K562 (cell line): ENCODE data around the gene STK11. TPM values are rescaled to one million over a fixed set of nuclear protein-coding genes. Genes with fewer than 3 reads are reported as not detected.

Experiments used
- ARID3B ChIP-seq: fragments of 250-450 bp; sonication (Bioruptor Pico); IDR thresholded peaks from 2 replicates; pipeline ENCODE4 v1.4.0; 2020; ENCODE audit warnings: borderline replicate concordance
- ATF3 ChIP-seq, 2 experiments: fragments of 450-650 bp in 1 of 2; sonication (generic) in 1 of 2; formaldehyde crosslinking in 1 of 2; IDR thresholded peaks in 1 of 2; conservative IDR thresholded peaks in 1 of 2; 2 replicates each; pipeline versions ENCODE4 v1.6.1 to v1.8.1; 2016 to 2023; ENCODE audit warnings: mild to moderate bottlenecking in 2 of 2, moderate library complexity in 2 of 2, inconsistent platforms in 1 of 2, missing genetic modification reagents in 1 of 2
- BDP1 ChIP-seq: IDR thresholded peaks from 3 replicates; pipeline ENCODE4 v1.6.1; 2011; ENCODE audit not compliant: insufficient read length, insufficient read depth
- CBX1 ChIP-seq: sonication (generic); IDR thresholded peaks from 2 replicates; pipeline ENCODE4 v1.6.1; 2016; ENCODE audit warnings: antibody characterized with exemption, low read depth, mild to moderate bottlenecking
- EHMT2 ChIP-seq: fragments of 450-650 bp; IDR thresholded peaks from 2 replicates; pipeline ENCODE4 v1.6.1; 2018; ENCODE audit warnings: antibody characterized with exemption
- HDAC2 ChIP-seq: fragments of 450-650 bp; IDR thresholded peaks from 2 replicates; pipeline ENCODE4 v1.6.1; 2016; ENCODE audit warnings: mild to moderate bottlenecking
- HEY1 ChIP-seq: fragments of 250-450 bp; sonication (Bioruptor Pico); IDR thresholded peaks from 2 replicates; pipeline ENCODE4 v1.5.0; 2020; ENCODE audit warnings: mild to moderate bottlenecking, moderate library complexity, borderline replicate concordance
- MXD1 ChIP-seq: fragments of 250-450 bp; sonication (Bioruptor Pico); IDR thresholded peaks from 2 replicates; pipeline ENCODE4 v1.8.0; 2021; ENCODE audit warnings: borderline replicate concordance, mild to moderate bottlenecking, moderate library complexity; ENCODE audit not compliant: poor library complexity, severe bottlenecking
- SP1 ChIP-seq: sonication (generic); formaldehyde crosslinking; IDR thresholded peaks from 2 replicates; pipeline ENCODE4 v1.8.1; 2022; ENCODE audit warnings: mild to moderate bottlenecking, missing genetic modification reagents
- TAF15 ChIP-seq: fragments of 200-400 bp; formaldehyde crosslinking; IDR thresholded peaks from 2 replicates; pipeline ENCODE4 v1.6.1; 2017; ENCODE audit warnings: mild to moderate bottlenecking, low read depth, low read length, moderate library complexity
- TBL1XR1 ChIP-seq, 2 experiments: IDR thresholded peaks; 2 replicates each; pipeline ENCODE4 v1.6.1; 2012; ENCODE audit warnings: improper control_type of control experiment in 2 of 2, low read length in 2 of 2, mild to moderate bottlenecking in 1 of 2
- TFAM ChIP-seq: fragments of 250-450 bp; sonication (Bioruptor Pico); conservative IDR thresholded peaks from 2 replicates; pipeline ENCODE4 v1.5.0; 2021; ENCODE audit warnings: mild to moderate bottlenecking, moderate library complexity
- TRIM24 ChIP-seq, 2 experiments: fragments of 450-650 bp; IDR thresholded peaks; 2 replicates each; pipeline ENCODE4 v1.6.1; 2016
- ZBED1 ChIP-seq: IDR thresholded peaks from 2 replicates; pipeline ENCODE4 v1.6.1; 2014
- ZFX ChIP-seq: sonication (generic); formaldehyde crosslinking; IDR thresholded peaks from 2 replicates; pipeline ENCODE4 v1.8.0; 2022; ENCODE audit warnings: mild to moderate bottlenecking, missing genetic modification reagents, moderate library complexity
- ZNF140 ChIP-seq: fragments of 250-450 bp; sonication (Bioruptor Pico); IDR thresholded peaks from 2 replicates; pipeline ENCODE4 v1.8.0; 2021; ENCODE audit warnings: moderate library complexity, mild to moderate bottlenecking, inconsistent platforms
- ZNF57 ChIP-seq: fragments of 450-650 bp; formaldehyde crosslinking; IDR thresholded peaks from 2 replicates; pipeline ENCODE4 v1.4.0; 2020; ENCODE audit warnings: mild to moderate bottlenecking, moderate library complexity
- ZNF696 ChIP-seq: fragments of 250-450 bp; sonication (Bioruptor Pico); conservative IDR thresholded peaks from 2 replicates; pipeline ENCODE4 v1.4.0; 2020; ENCODE audit warnings: mild to moderate bottlenecking, moderate library complexity
- polyA plus RNA-seq, 8 experiments: library from polyadenylated mRNA; depleted of rRNA in 4 of 8; stranded (reverse) in 5 of 8; unstranded in 3 of 8; fragments of >200 nt; fragmentation: Nextera tagmentation in 2 of 8; fragmentation: Illumina TruSeq in 1 of 8; extraction: Ambion mirVana in 2 of 8; extraction: Trizol in 1 of 8; gene quantifications; 2 replicates each; pipeline versions ENCODE4 v1.2.1 to v1.2.3, GENCODE V29; 2011 to 2014; ENCODE audit warnings: inconsistent platforms in 1 of 8, missing spikeins in 1 of 8
- total RNA-seq, 7 experiments: library from RNA; depleted of rRNA in 6 of 7; stranded (reverse); fragments of >200 nt in 6 of 7; fragmentation: Illumina TruSeq in 2 of 7; extraction: Trizol in 2 of 7; gene quantifications; 2 replicates each; pipeline versions ENCODE4 v1.2.1 to v1.2.3, GENCODE V29; 2011 to 2021; ENCODE audit warnings: low replicate concordance in 1 of 7
- TF ChIP-seq, protein P1 (sequence below): fragments of 250-450 bp; sonication (Bioruptor Pico); IDR thresholded peaks from 2 replicates; pipeline ENCODE4 v1.9.0; 2021; ENCODE audit warnings: mild to moderate bottlenecking, inconsistent platforms
- TF ChIP-seq, protein P2 (sequence below): fragments of 450-650 bp; formaldehyde crosslinking; IDR thresholded peaks from 2 replicates; pipeline ENCODE4 v1.4.0; 2020; ENCODE audit warnings: mild to moderate bottlenecking
- TF ChIP-seq, protein P3 (sequence below): fragments of 450-650 bp; formaldehyde crosslinking; IDR thresholded peaks from 2 replicates; pipeline ENCODE4 v1.4.0; 2020; ENCODE audit warnings: mild to moderate bottlenecking, moderate library complexity

STK11 gene
- total and polyA plus RNA-seq, 9 of the 15 experiments (the other 6 are each of a cell fraction or from before 2014, with no cell fraction given): 0.15 to 96.5 (median 31.7) TPM

DNA sequence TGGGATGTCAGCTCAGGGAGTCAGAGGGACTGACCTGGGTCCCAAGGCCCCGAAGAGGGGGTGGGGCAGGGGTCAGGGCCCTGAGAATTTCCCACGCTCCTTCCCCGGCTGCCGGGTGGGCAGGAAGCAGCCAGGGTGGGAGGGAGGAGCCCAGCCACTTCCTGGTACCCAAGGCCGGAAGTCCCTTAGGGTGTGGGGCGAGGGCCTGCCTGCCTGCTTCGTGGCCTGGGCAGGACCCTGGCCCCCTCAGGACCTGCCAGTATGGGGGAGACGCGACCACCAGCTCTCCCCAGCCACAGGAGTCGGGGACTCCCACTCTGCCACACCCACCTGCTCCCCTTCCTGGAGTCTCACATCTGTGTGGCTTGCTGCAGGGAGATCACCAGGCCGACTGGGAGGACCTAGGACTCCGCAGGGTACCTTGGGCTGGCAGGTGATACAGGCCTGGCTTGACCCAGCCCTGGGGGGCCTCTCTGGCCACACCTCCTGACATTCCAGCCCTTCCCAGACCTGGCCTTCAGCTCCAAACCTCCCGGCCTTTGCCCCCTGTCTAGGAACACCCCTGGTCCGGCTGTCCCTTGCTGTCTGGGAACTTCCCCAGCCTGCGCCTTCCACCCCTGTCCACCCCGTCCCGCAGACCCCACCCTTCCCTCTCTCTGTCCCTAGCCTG lies 53.8 kb downstream of the STK11 start (continued):
- no peak for TF ChIP-seq HEY1 (CRISPR knock-in tag)
- no peak for TF ChIP-seq ZNF140 (CRISPR knock-in tag)
- TF ChIP-seq BDP1: no peak
- no peak for TF ChIP-seq MXD1 (CRISPR knock-in tag)
- TF ChIP-seq HDAC2: no peak
- no peak for TF ChIP-seq TFAM (CRISPR knock-in tag)
- TF ChIP-seq ZNF696 (CRISPR knock-in tag): no peak
- no peak for TF ChIP-seq ARID3B (CRISPR knock-in tag)
- TF ChIP-seq, protein P1, sequence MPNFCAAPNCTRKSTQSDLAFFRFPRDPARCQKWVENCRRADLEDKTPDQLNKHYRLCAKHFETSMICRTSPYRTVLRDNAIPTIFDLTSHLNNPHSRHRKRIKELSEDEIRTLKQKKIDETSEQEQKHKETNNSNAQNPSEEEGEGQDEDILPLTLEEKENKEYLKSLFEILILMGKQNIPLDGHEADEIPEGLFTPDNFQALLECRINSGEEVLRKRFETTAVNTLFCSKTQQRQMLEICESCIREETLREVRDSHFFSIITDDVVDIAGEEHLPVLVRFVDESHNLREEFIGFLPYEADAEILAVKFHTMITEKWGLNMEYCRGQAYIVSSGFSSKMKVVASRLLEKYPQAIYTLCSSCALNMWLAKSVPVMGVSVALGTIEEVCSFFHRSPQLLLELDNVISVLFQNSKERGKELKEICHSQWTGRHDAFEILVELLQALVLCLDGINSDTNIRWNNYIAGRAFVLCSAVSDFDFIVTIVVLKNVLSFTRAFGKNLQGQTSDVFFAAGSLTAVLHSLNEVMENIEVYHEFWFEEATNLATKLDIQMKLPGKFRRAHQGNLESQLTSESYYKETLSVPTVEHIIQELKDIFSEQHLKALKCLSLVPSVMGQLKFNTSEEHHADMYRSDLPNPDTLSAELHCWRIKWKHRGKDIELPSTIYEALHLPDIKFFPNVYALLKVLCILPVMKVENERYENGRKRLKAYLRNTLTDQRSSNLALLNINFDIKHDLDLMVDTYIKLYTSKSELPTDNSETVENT (CRISPR knock-in tag): 0 out of 2 replicates have a peak, but pooled peaks have one; percentile 47
- TF ChIP-seq, protein P2, sequence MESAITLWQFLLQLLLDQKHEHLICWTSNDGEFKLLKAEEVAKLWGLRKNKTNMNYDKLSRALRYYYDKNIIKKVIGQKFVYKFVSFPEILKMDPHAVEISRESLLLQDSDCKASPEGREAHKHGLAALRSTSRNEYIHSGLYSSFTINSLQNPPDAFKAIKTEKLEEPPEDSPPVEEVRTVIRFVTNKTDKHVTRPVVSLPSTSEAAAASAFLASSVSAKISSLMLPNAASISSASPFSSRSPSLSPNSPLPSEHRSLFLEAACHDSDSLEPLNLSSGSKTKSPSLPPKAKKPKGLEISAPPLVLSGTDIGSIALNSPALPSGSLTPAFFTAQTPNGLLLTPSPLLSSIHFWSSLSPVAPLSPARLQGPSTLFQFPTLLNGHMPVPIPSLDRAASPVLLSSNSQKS (CRISPR knock-in tag): no peak
- TF ChIP-seq TAF15: no peak
- peak in 1 of 2 experiments; percentile 7; a peak in 1 of 4 replicates for TF ChIP-seq TRIM24 (IDR thresholded peaks at IDR 0.05)
- TF ChIP-seq SP1: peak; percentile 61
- no peak for TF ChIP-seq ATF3 (IDR thresholded peaks at IDR 0.05)
- no peak for TF ChIP-seq ATF3 (CRISPR knock-in tag; conservative IDR thresholded peaks at IDR 0.05)
- 0 out of 2 replicates have a peak, but pooled peaks have one; percentile 44 for TF ChIP-seq CBX1
- no peak for TF ChIP-seq ZBED1
- no peak for TF ChIP-seq TBL1XR1 (IDR thresholded peaks at IDR 0.05; ENCODE audit: low read length in 2 of 2)
- TF ChIP-seq ZNF57: no peak
- TF ChIP-seq, protein P3, sequence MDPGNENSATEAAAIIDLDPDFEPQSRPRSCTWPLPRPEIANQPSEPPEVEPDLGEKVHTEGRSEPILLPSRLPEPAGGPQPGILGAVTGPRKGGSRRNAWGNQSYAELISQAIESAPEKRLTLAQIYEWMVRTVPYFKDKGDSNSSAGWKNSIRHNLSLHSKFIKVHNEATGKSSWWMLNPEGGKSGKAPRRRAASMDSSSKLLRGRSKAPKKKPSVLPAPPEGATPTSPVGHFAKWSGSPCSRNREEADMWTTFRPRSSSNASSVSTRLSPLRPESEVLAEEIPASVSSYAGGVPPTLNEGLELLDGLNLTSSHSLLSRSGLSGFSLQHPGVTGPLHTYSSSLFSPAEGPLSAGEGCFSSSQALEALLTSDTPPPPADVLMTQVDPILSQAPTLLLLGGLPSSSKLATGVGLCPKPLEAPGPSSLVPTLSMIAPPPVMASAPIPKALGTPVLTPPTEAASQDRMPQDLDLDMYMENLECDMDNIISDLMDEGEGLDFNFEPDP: no peak
- TF ChIP-seq ZFX (CRISPR knock-in tag): peak; percentile 69
- TF ChIP-seq EHMT2: no peak
